Loucy (cell line): ENCODE measurements around the gene PMFBP1.

Experiments
- EZH2phosphoT487 ChIP-seq: fragments of 200-600 bp; IDR thresholded peaks from 2 replicates; pipeline ENCODE4 v1.6.1; 2018; ENCODE audit warnings: antibody characterized with exemption, mild to moderate bottlenecking, moderate library complexity, borderline replicate concordance
- TF ChIP-seq, protein P1 (sequence below): fragments of 200-600 bp; sonication (generic); conservative IDR thresholded peaks from 2 replicates; pipeline ENCODE4 v1.5.1; 2014; ENCODE audit warnings: mild to moderate bottlenecking, antibody characterized with exemption, low read length

- TF ChIP-seq, protein P1, sequence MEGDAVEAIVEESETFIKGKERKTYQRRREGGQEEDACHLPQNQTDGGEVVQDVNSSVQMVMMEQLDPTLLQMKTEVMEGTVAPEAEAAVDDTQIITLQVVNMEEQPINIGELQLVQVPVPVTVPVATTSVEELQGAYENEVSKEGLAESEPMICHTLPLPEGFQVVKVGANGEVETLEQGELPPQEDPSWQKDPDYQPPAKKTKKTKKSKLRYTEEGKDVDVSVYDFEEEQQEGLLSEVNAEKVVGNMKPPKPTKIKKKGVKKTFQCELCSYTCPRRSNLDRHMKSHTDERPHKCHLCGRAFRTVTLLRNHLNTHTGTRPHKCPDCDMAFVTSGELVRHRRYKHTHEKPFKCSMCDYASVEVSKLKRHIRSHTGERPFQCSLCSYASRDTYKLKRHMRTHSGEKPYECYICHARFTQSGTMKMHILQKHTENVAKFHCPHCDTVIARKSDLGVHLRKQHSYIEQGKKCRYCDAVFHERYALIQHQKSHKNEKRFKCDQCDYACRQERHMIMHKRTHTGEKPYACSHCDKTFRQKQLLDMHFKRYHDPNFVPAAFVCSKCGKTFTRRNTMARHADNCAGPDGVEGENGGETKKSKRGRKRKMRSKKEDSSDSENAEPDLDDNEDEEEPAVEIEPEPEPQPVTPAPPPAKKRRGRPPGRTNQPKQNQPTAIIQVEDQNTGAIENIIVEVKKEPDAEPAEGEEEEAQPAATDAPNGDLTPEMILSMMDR = no peak
- no peak for TF ChIP-seq EZH2phosphoT487
Observed at GRCh38 chr16:72072514-72073342, 99.2 kb downstream of the PMFBP1 start.
